ENCODE measurements around the gene ARHGEF1.
A peak's percentile ranks its signal among the peaks of the same experiment; 100 is the strongest.
"Not testable (repeated sequence)": the region's sequence is repeated elsewhere in the genome, so short reads cannot be mapped to it uniquely, and the experiment has no call there.

Gene ARHGEF1

DNA sequence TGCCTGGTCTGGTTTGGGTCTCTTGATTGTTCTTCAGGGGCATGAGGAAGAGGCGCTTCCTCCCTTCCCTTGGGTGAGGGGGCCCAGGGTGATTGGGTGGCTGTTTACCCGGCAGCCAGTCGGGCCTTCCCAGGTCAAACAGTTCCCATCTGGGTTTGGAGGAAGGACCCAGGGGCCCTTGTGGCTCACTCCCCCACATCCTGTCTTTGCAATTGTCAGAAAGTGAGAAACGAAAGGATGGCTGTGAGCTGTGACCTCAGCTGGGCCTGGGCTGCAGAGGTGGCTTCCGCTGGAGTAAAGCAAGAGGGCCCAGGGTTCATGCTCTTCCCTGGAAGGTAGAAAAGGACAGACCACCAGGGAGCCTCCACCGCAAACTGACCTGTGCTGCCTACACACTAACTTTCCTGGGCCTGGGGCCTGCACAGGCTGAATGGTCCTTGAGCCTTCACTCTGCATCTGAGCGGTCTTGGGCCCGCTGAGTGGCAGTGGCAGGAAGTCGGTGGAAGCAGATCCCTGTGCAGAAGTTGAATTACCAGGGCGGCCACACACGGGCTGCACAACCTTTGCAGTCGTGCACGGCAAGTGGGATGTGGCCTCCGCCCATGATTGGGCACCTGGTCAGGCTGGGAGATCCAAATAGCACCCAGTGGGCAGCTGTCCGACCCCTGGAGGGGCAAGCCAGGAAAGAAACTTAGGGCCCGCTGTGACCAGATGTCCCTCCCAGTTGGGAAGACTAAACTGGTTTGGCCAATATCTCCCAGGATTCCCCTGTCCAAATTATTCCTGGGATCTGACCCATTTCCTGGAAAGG, 11.2 kb upstream of the ARHGEF1 start:
- Histone ChIP-seq H3K27me3 (ENCODE audit: control insufficient read depth in 1 of 2, insufficient read depth in 2 of 2, low read length in 2 of 2) (no peaks in the 10 kb centered on the region), H3K4me1 (ENCODE audit: control insufficient read depth in 1 of 2, insufficient read depth in 2 of 2, low read length in 2 of 2) (peaks cover 41 to 65% of the 10 kb centered on the region in 2 donors), H3K27ac (ENCODE audit: low read depth, low read length) (no peak overlapping the region), H3K36me3 (ENCODE audit: control insufficient read depth in 1 of 2, insufficient read depth in 2 of 2, low read length in 2 of 2) (peaks cover 11 to 33% of the 10 kb centered on the region in 2 donors), H3K9me3 (ENCODE audit: control insufficient read depth in 1 of 2, low read length in 2 of 2) (no peaks in the 10 kb centered on the region), H3K4me3 (ENCODE audit: low read depth in 1 of 2, low read length in 2 of 2) (no peak overlapping the region), H3K9ac (ENCODE audit: low read depth in 1 of 2, low read length in 2 of 2) (no peak overlapping the region)

DNA sequence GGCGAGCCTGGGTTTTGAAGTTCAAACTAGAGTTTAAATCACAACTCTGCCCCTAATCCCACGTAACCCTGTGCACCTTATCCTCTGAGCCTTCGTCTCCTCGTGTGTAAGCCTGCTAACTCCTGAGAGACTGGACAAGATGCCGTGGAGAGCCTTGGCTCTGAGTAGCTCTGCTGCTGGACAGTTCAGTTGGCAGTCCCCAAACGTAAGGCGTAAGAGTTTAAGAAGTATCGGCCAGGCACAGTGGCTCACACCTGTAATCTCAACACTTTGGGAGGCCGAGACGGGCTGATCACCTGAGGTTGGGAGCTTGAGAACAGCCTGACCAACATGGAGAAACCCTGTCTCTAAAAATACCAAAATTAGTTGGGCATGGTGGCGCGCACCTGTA, 10.6 kb upstream of the ARHGEF1 start:
- H3K4me1 ChIP-seq (ENCODE audit: control insufficient read depth in 1 of 2, insufficient read depth in 2 of 2, low read length in 2 of 2): peaks cover 47 to 66% of the 10 kb centered on the region in 2 donors

DNA sequence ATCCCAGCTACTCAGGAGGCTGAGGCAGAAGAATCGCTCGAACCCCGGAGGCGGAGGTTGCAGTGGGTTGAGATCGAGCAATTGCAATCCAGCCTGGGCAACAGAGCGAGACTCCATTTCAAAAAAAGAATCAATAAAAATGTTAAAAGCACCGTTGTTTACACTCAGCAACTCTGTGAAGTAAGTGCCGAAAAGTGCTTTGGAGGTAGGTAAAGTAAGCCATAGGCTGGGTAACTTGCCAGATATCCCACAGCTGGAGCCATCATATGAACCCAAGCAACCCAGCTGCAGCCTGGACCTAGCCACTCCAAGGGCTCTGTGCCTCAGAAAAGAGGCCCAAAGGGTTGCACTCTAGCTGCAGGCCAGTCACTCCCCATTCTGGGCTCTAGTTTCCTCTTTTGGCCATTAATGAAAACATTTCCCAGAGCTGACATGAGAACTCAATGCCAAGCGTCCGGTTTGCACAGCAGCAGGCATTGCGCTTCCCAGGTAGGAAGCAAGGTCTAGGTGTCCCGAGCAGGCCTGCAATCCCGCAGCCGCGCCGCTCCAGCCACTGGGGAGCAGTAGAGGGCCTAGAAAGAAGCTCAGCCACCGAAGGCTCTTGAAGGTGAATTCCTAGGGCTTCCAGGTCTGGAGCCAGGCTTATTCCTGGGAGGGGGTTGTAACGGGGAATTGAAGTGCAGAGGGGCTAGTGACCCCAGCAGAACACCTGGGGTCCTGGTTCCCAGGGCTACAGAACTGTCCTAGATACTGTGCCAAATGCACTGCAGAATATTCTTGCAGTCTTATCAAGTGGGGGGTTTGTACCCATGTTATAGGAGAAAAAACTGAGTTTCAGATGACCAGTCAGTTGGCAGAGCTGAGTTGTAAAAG, 10.0 kb upstream of the ARHGEF1 start:
- Histone ChIP-seq H3K27ac (ENCODE audit: low read depth, low read length) (no peak overlapping the region), H3K4me3 (ENCODE audit: low read depth in 1 of 2, low read length in 2 of 2) (no peak overlapping the region), H3K9ac (ENCODE audit: low read depth in 1 of 2, low read length in 2 of 2) (no peak overlapping the region), H3K4me1 (ENCODE audit: control insufficient read depth in 1 of 2, insufficient read depth in 2 of 2, low read length in 2 of 2) (peaks cover 42 to 66% of the 10 kb centered on the region in 2 donors), H3K36me3 (ENCODE audit: control insufficient read depth in 1 of 2, insufficient read depth in 2 of 2, low read length in 2 of 2) (peaks cover 11 to 33% of the 10 kb centered on the region in 2 donors), H3K9me3 (ENCODE audit: control insufficient read depth in 1 of 2, low read length in 2 of 2) (no peaks in the 10 kb centered on the region), H3K27me3 (ENCODE audit: control insufficient read depth in 1 of 2, insufficient read depth in 2 of 2, low read length in 2 of 2) (no peaks in the 10 kb centered on the region)

More for the DNA sequence above, 10.6 kb upstream of the ARHGEF1 start:
- H3K9ac ChIP-seq (ENCODE audit: low read depth in 1 of 2, low read length in 2 of 2): no peak overlapping the region
- H3K9me3 ChIP-seq (ENCODE audit: control insufficient read depth in 1 of 2, low read length in 2 of 2): no peaks in the 10 kb centered on the region
- H3K27me3 ChIP-seq (ENCODE audit: control insufficient read depth in 1 of 2, insufficient read depth in 2 of 2, low read length in 2 of 2): no peaks in the 10 kb centered on the region
- H3K36me3 ChIP-seq (ENCODE audit: control insufficient read depth in 1 of 2, insufficient read depth in 2 of 2, low read length in 2 of 2): peaks cover 11 to 33% of the 10 kb centered on the region in 2 donors
- no peak overlapping the region for H3K27ac ChIP-seq (ENCODE audit: low read depth, low read length)
- no peak overlapping the region for H3K4me3 ChIP-seq (ENCODE audit: low read depth in 1 of 2, low read length in 2 of 2)

DNA sequence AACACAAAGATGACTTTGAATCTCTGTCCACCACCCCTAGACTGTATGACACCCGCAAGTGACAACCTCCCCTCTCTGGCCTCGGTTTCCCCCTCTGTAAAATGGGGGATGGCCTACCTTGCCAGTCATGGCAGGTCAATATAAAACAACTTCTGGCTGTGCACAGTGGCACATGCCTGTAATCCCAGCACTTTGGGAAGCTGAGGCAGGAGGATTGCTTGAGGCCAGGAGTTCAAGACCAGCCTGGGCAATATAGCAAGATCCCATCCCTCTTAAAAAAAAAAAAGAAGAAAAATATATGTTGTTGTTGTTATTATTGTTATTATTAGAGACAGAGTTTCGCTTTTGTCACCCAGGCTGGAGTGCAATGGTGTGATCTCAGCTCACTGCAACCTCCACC, 7.0 kb upstream of the ARHGEF1 start:
- Histone ChIP-seq H3K4me1 (ENCODE audit: control insufficient read depth in 1 of 2, insufficient read depth in 2 of 2, low read length in 2 of 2) (peaks cover 16 to 44% of the 10 kb centered on the region in 2 donors), H3K27ac (ENCODE audit: low read depth, low read length) (peak overlapping the region; percentile 41), H3K36me3 (ENCODE audit: control insufficient read depth in 1 of 2, insufficient read depth in 2 of 2, low read length in 2 of 2) (peaks cover 0 to 14% of the 10 kb centered on the region in 2 donors)
- H3K9ac ChIP-seq (ENCODE audit: low read depth in 1 of 2, low read length in 2 of 2); H3K9me3 ChIP-seq (ENCODE audit: control insufficient read depth in 1 of 2, low read length in 2 of 2); H3K4me3 ChIP-seq (ENCODE audit: low read depth in 1 of 2, low read length in 2 of 2); H3K27me3 ChIP-seq (ENCODE audit: control insufficient read depth in 1 of 2, insufficient read depth in 2 of 2, low read length in 2 of 2): not testable (repeated sequence)

DNA sequence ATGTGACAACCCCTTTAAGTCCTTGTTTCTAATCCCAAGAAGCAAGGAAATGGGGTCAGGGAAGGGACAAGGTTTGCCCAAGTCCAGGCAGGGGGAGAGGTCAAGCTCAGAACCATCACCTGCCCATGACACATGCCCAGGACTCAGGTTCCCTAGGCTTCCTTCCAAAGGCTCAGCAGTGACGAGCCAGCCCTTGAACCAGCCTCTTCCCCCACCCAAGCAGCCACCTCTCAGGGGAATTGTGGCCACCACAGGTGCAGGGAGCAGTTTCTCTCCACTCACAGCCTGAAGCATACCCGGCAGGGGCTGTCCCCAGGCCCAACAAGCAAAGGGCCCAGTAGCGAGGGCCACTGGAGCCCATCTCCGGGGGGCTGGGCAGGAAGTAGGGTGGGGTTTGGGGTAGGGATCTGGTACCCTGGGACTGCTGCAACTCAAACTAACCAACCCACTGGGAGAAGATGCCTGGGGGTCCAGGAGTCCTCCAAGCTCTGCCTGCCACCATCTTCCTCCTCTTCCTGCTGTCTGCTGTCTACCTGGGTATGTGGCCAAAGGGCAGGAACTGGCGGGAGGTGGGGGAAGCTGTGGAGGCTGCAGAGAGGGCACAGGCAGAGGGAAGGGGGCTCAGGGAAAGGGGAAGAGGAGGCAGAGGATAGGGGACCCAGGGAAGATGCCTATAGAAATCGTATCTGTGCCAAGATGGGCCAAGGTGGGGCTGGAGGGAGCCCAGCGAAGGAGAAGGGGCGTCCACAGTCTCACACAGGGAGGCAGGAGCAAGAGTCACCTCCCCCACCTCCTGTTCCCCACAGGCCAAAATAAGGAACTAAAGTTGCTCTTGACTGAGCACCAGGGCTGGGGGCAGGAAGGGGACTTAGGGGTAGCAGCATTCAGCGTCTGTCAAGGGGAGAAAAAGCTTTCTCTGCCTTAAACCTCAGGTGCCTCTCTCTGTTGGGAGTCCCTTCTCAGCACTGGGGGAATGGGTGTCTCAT, 5.8 kb upstream of the ARHGEF1 start, which contains the start of gene CD79A:
Gene CD79A (plus strand): TSS at position 433 of the 986 bp plus-strand sequence. CDS start 26 bp downstream, at position 459.
- peak within 1 kb of the TSS; percentile 28 to 35 for H3K4me3 ChIP-seq (ENCODE audit: low read depth in 1 of 2, low read length in 2 of 2)
- peaks cover 0 to 4% of the 10 kb centered on the region in 2 donors for H3K36me3 ChIP-seq (ENCODE audit: control insufficient read depth in 1 of 2, insufficient read depth in 2 of 2, low read length in 2 of 2)
- H3K27ac ChIP-seq (ENCODE audit: low read depth, low read length): peak within 1 kb of the TSS; percentile 42
- H3K9ac ChIP-seq (ENCODE audit: low read depth in 1 of 2, low read length in 2 of 2): no peak within 1 kb of the TSS
- no peaks in the 10 kb centered on the region for H3K9me3 ChIP-seq (ENCODE audit: control insufficient read depth in 1 of 2, low read length in 2 of 2)
- peaks cover 12 to 34% of the 10 kb centered on the region in 2 donors for H3K4me1 ChIP-seq (ENCODE audit: control insufficient read depth in 1 of 2, insufficient read depth in 2 of 2, low read length in 2 of 2)
- H3K27me3 ChIP-seq (ENCODE audit: control insufficient read depth in 1 of 2, insufficient read depth in 2 of 2, low read length in 2 of 2): no peaks in the 10 kb centered on the region

DNA sequence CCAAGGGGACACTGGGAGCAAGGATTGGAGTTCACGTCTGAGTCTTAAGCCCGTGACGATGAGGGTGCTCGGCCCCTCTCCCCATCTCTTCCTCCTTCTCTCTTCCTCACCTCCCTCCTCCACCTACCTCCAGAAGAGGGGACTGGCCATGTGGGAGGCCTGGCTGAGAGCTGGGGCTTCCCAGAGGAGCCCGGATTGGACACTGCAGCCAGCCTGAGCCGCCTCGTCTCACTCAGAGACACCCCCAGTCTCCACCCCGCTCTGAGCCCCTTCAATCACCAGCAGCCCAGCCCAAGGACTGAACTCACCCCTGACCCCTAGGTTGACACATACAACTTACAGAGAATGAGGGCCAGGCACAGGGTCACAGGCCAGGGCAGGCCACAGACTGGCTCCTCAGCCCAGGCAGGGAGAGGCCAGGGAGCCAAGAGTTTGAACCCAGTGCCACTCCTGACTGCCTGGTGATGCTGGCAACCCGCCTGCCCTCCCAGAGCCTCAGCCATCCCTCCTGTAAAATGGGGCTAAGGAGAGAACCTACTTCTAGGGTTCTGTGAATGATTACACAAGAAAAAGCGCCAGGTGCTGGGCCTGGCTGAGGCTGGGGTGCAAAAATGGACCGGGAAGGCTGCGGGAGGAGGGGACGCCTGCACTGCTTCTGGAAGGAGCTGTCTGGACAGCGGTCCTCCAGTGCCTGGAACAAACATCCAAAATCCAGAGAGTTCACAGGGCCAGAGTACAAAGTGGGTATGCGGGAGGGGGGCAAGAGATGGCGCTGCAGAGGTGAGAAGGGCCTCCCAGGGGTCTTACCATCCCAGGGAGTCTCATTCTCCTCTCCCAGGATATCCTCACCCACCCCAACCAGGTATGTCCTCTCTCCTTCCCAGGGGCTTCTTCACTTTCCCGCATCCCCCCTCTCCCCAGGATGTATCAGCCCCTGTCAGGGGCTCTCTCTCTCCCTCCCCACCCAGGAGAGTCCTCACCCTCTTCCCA, 4.8 kb upstream of the ARHGEF1 start:
- H3K36me3 ChIP-seq (ENCODE audit: control insufficient read depth in 1 of 2, insufficient read depth in 2 of 2, low read length in 2 of 2): no peaks in the 10 kb centered on the region
- no peaks in the 10 kb centered on the region for H3K27me3 ChIP-seq (ENCODE audit: control insufficient read depth in 1 of 2, insufficient read depth in 2 of 2, low read length in 2 of 2)
- no peak overlapping the region for H3K4me3 ChIP-seq (ENCODE audit: low read depth in 1 of 2, low read length in 2 of 2)
- no peak overlapping the region for H3K27ac ChIP-seq (ENCODE audit: low read depth, low read length)
- no peak overlapping the region for H3K9ac ChIP-seq (ENCODE audit: low read depth in 1 of 2, low read length in 2 of 2)
- H3K9me3 ChIP-seq (ENCODE audit: control insufficient read depth in 1 of 2, low read length in 2 of 2): no peaks in the 10 kb centered on the region
- peaks cover 8 to 25% of the 10 kb centered on the region in 2 donors for H3K4me1 ChIP-seq (ENCODE audit: control insufficient read depth in 1 of 2, insufficient read depth in 2 of 2, low read length in 2 of 2)

DNA sequence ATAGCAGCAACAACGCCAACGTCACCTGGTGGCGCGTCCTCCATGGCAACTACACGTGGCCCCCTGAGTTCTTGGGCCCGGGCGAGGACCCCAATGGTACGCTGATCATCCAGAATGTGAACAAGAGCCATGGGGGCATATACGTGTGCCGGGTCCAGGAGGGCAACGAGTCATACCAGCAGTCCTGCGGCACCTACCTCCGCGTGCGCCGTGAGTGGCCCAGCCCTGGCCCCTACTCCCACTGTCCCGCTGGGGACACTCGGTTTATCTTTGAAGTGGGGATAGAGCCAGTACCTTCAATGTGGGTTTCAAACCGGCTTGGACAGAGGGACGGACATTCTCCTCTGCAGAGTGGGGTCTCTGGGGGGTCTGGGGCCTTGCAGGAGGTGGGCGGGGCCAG, 3.9 kb upstream of the ARHGEF1 start:
- Histone ChIP-seq H3K27me3 (ENCODE audit: control insufficient read depth in 1 of 2, insufficient read depth in 2 of 2, low read length in 2 of 2) (no peaks in the 10 kb centered on the region), H3K9ac (ENCODE audit: low read depth in 1 of 2, low read length in 2 of 2) (no peak overlapping the region), H3K9me3 (ENCODE audit: control insufficient read depth in 1 of 2, low read length in 2 of 2) (no peaks in the 10 kb centered on the region), H3K27ac (ENCODE audit: low read depth, low read length) (no peak overlapping the region), H3K4me1 (ENCODE audit: control insufficient read depth in 1 of 2, insufficient read depth in 2 of 2, low read length in 2 of 2) (peaks cover 12 to 28% of the 10 kb centered on the region in 2 donors), H3K36me3 (ENCODE audit: control insufficient read depth in 1 of 2, insufficient read depth in 2 of 2, low read length in 2 of 2) (no peaks in the 10 kb centered on the region), H3K4me3 (ENCODE audit: low read depth in 1 of 2, low read length in 2 of 2) (no peak overlapping the region)

DNA sequence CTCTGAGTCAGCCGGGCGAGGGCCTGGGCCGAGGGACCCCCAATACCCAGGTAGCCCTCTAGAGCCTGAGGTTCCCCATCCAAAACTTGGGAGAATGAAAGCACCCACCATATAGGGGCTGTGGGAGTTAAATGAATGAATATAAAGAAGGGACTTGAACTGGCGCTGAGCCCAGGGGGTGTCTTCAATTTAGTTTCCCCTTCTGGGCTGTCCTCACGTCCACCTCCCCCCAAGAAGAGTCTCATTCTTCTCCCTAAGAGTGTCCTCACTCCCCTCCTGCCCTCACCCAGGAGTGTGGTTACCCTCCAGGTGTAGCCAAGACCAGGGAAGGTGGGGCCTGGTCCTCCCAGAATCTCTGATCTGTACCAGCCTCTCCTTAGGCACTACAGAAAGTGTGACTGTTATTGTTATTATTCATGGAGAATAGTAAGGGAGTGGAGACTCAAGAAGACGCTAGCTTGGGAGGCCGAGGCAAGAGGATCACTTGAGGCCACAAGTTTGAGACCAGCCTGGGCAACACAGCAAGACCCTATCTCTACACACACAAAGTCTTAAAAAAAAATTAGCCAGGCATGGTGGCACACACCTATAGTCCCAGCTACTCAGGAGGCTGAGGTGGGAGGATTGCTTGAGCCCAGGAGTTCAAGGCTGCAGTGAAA, 3.2 kb upstream of the ARHGEF1 start:
- Histone ChIP-seq H3K9me3 (ENCODE audit: control insufficient read depth in 1 of 2, low read length in 2 of 2) (no peaks in the 10 kb centered on the region), H3K4me3 (ENCODE audit: low read depth in 1 of 2, low read length in 2 of 2) (no peak overlapping the region), H3K27ac (ENCODE audit: low read depth, low read length) (no peak overlapping the region), H3K27me3 (ENCODE audit: control insufficient read depth in 1 of 2, insufficient read depth in 2 of 2, low read length in 2 of 2) (no peaks in the 10 kb centered on the region), H3K4me1 (ENCODE audit: control insufficient read depth in 1 of 2, insufficient read depth in 2 of 2, low read length in 2 of 2) (peaks cover 12 to 31% of the 10 kb centered on the region in 2 donors), H3K36me3 (ENCODE audit: control insufficient read depth in 1 of 2, insufficient read depth in 2 of 2, low read length in 2 of 2) (no peaks in the 10 kb centered on the region), H3K9ac (ENCODE audit: low read depth in 1 of 2, low read length in 2 of 2) (no peak overlapping the region)
